VCaP (cell line): ENCODE data around the gene IGFL4.

Experiments used
- H3K27ac ChIP-seq: fragments of 450-650 bp; 2 replicates; pipeline ENCODE4 v1.5.1; 2017
- CTCF ChIP-seq: fragments of 450-650 bp; conservative IDR thresholded peaks from 2 replicates; pipeline ENCODE4 v1.5.1; 2017; ENCODE audit warnings: mild to moderate bottlenecking, moderate library complexity

Gene IGFL4

DNA sequence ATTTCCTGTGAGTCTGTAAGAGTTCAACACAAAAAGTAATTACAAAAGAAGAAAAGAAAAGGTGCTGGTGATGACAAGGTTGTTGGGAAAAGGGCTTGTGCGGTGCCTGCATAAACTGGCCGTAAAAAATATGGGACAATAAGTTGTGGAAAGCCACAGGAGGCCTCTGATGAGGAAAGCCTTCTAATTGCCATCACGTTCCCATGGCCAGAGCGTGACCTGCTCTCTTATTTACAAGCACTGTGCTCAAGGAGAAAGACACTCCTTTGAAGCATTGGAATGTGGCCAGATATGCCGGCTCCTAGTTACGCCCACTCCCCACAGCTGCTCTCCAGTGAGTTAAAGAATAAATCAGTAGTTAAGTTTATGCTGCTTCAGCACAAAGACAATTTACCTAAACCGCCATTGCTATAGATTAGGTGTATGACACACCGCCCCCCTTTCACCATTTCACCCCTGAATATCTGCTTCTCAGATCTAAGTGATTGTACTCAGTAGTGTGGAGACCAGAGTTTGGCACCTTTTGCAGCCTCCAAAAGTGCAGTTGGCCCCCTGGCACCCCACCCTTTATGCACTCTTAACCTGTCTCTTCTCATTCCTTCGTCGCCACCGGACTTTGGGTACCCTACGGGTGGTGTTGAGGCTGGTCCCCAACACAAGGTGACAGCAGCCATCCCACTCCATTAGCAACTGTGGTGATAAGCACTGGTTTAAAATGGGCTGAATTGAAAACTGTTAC lies 9.8 kb downstream of the IGFL4 start:
- no peak for TF ChIP-seq CTCF
- peak overlapping the region; percentile 15; the same call in 1 of the 2 replicates for H3K27ac ChIP-seq

DNA sequence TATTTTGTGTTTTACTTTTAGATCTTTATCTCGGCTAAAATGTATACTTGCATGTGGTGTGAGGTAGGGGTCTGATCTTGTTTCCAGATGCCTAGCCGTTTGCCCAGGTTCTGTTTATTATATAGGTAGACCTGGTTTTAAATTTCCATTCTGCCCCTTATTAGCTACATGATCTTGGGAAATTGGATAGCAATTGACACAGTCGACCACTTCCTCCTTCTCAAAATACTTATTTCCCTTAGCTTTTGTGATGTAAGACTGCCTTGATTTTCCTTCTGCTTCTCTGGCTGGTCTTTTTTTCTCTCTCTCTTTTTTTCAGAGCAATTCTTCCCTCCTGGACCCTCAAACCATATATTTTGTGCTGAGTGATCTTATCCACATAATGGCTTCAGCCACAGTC lies 15.0 kb downstream of the IGFL4 start:
- no peak for TF ChIP-seq CTCF

DNA sequence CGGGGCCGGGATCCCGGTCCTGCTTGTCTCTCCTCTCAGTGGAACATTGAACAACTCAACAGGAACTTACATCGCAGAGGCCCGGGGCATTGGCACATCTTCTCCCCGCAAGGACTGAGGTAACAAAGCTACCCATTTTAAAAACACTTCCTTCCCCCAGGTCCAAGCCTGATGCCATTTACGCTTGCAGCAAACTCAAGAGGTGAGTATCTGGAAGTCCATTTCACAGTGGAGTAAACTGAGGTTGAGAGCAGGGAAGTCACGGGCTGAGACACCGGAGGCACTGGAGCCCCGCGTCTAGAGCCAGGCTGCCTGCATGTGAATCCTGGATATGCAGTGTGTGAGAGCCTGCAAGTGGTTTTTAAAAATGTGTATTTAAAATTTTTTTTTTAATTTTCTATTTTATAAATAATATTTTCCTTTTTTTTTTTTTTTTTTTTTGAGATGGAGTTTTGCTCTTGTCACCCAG lies 17.5 kb downstream of the IGFL4 start:
- TF ChIP-seq CTCF = no peak
- H3K27ac ChIP-seq = no peak overlapping the region

More for the DNA sequence above, 15.0 kb downstream of the IGFL4 start:
- no peak overlapping the region for H3K27ac ChIP-seq

GRCh38 chr19:46022431-46023310 lies 18.1 kb downstream of the IGFL4 start, which contains the start of gene PGLYRP1:
Gene PGLYRP1, minus strand, starts transcription at chr19:46023053. Its CDS starts 32 bp downstream, at chr19:46023021.
- no peak for TF ChIP-seq CTCF
- H3K27ac ChIP-seq = no peak within 1 kb of the TSS

DNA sequence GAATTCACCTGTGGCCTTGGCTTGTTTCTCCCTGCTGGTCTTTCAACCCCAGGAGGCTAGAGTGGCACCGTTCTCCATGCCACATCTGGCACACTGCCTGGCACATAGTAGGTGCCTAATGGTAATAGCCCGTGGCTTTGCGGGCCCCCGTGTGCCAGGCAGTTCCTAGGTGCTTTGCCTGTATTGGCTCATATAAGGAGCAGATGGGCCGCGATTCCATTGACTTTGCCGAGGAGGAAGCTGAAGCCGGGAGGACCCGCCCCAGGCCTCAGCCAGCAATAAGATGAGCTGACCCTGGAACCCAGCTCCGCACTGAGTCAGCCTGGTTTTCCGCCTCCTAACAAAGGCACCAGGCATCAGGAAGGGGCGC lies 18.8 kb downstream of the IGFL4 start:
- H3K27ac ChIP-seq = no peak overlapping the region
- TF ChIP-seq CTCF = no peak

GRCh38 chr19:46021531-46022041 lies 19.2 kb downstream of the IGFL4 start:
- TF ChIP-seq CTCF = no peak
- H3K27ac ChIP-seq = no peak overlapping the region

- no peak overlapping the region for H3K27ac ChIP-seq
Observed at GRCh38 chr19:46020819-46021125, 20.0 kb downstream of the IGFL4 start.

More at GRCh38 chr19:46020819-46021125, 20.0 kb downstream of the IGFL4 start:
- no peak for TF ChIP-seq CTCF
